GM12875 (cell line): ENCODE data around the gene ARSA.
"Not testable (repeated sequence)": the region's sequence is repeated elsewhere in the genome, so short reads cannot be mapped to it uniquely, and the experiment has no call there.

Experiments
- H3K4me3 ChIP-seq: one replicate; pipeline ENCODE4 v1.5.1; 2011; ENCODE audit warnings: low read depth, low read length, control low read depth
- TF ChIP-seq, protein P1 (sequence below): IDR thresholded peaks from 2 replicates; pipeline ENCODE4 v1.5.1; 2011; ENCODE audit warnings: low read depth, mild to moderate bottlenecking, control low read depth, inconsistent platforms, low read length, moderate library complexity, borderline replicate concordance; ENCODE audit not compliant: insufficient read depth

ARSA gene

DNA sequence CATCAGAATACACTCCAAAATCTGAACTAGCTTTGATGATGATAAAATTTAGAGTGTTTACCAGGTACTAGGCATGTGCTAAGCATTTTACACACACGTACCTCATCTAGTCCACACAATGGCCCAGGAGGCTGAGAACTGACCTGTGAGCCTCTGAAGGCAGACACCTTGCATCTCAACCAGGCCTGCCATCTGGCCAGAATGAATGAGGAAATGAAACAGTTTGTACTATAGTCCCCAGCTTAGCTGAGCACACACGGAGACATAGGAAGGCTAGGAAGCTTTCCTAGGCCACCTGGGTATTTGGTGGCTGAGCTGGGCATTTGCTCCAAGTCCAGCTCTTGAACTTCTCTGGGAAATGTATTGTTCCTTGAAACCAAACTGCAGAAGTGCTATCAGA, 37.8 kb upstream of the ARSA start:
- H3K4me3 ChIP-seq: no peak overlapping the region
- TF ChIP-seq, protein P1, sequence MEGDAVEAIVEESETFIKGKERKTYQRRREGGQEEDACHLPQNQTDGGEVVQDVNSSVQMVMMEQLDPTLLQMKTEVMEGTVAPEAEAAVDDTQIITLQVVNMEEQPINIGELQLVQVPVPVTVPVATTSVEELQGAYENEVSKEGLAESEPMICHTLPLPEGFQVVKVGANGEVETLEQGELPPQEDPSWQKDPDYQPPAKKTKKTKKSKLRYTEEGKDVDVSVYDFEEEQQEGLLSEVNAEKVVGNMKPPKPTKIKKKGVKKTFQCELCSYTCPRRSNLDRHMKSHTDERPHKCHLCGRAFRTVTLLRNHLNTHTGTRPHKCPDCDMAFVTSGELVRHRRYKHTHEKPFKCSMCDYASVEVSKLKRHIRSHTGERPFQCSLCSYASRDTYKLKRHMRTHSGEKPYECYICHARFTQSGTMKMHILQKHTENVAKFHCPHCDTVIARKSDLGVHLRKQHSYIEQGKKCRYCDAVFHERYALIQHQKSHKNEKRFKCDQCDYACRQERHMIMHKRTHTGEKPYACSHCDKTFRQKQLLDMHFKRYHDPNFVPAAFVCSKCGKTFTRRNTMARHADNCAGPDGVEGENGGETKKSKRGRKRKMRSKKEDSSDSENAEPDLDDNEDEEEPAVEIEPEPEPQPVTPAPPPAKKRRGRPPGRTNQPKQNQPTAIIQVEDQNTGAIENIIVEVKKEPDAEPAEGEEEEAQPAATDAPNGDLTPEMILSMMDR: no peak

DNA sequence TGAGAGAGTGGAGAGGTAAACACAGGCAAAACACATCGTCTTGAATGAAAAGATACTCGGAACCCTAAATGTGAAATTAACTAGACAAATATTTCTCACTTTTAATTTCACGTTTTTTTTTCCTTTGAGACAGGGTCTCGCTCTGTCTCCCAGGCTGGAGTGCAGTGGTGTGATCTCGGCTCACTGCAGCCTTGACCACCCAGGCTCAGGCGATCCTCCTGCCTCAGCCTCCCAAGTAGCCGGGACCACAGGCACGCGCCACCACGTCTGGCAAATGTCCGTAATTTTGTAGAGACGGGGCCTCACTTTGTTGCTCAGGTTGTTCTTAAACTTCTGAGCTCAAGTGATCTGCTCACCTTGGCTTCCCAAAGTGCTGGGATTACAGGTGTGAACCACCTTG, 37.3 kb upstream of the ARSA start:
- no peak overlapping the region for H3K4me3 ChIP-seq
- TF ChIP-seq, protein P1: no peak

DNA sequence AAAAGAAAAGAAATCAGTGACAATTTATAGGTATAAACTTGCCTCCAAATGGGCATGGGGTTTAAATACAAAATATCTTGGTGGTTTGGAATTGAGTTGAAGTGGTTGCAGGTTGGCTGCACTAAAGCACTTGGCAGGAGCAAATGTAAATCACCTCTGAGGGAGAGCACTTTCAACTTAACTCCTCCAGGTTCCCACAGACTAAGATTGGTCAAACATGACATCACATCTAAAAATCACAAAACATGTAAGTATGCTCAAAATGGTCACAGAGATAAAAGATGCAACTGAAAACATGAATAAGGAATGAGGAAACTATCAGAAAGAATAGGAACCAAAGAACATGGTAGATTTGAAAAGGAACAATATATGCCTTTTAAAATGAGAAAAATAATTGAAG, 32.4 kb upstream of the ARSA start:
- TF ChIP-seq, protein P1: no peak
- H3K4me3 ChIP-seq: no peak overlapping the region

DNA sequence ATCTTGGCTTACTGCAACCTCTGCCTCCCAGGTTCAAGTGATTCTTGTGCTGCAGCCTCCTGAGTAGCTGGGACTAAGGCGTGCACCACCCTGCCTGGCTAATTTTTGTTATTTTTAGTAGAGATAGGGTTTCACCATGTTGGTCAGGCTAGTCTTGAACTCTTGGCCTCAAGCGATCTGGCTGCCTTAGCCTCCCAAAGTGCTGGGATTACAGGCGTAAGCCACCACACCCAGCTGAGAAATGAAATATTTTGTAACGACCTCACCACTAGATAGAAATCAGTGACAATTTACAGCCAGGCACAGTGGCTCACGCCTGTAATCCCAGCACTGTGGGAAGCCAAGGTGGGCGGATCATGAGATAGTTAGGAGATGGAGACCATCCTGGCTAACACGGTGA, 31.8 kb upstream of the ARSA start:
- not testable (repeated sequence) for H3K4me3 ChIP-seq

DNA sequence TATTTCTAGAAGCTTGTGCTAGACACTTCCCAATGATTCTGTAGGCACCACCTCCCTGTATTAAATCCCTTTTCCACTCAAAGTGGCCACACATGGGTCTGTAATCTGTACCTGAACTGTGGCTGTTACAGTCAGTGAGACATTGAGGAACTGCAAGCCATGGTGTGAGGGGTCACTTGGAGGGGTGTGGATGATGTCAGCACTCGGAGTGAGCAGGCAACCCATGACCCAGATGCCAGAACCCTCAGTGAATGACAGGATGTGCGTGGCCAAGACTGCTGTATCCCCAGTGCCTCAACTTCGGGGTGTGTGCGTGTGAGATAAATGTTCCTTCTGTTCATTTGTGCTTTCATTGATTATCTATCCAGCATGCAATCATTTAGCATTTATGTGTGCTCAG, 30.0 kb upstream of the ARSA start:
- TF ChIP-seq, protein P1: no peak
- no peak overlapping the region for H3K4me3 ChIP-seq

DNA sequence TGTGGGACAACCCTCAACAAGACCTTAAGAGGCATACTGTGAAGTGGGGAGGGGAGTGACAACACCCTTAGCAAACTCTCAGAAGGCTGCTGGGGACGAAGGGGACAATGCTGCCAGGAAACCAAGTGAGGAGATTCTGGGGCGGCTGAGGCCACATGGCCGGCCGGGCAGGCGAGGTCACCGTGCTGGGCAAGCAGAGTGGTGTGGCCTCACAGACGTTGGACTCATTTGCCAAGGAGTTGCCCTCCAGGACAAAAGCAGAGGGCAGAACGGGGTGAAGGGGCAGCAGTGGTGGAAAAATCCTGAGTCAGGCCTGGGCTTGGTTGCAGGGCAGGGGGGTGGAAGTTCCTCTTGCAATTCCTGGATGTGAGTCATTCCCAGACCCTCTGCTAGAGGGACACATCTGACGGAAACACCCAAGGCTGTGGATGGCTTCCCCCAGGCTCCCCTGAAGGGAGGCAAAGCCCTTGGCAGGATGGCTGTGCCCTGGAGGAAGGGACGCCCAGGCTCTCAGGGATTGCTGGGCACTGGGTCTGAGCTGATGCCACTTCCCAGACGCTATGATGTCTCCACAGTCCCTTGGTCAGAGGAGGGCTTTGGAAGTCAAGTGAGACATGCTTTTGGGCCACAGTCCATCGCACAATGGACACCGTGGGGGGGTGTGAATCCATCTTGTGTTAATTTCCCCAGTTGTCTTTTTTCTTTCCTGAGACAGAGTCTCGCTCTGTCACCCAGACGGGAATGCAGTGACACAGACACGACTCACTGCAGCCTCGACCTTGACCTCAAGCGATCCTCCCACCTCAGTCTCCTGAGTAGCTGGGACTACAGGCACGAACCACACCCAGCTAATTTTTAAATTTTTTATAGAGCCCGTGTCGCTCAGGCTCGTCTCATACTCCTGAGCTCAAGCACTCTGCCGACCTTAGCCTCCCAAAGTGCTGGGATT, 28.4 kb upstream of the ARSA start:
- H3K4me3 ChIP-seq: no peak overlapping the region
- TF ChIP-seq, protein P1: no peak

DNA sequence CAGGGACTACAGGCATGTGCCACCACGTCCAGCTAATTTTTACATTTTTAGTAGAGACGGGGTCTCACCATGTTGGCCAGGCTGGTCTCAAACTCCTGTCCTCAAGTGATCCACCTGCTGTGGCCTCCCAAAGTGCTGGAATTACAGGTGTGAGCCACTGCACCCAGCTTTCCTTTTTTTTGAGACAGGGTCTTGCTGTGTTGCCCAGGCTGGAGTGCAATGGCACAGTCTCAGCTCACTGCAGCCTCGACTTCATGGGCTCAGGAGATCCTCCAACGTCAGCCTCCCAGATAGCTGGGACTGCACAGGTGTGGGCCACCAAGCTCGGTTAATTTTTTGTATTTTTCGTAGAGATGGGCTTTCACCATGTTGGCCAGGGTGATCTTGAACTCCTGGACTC, 26.7 kb upstream of the ARSA start:
- not testable (repeated sequence) for H3K4me3 ChIP-seq

DNA sequence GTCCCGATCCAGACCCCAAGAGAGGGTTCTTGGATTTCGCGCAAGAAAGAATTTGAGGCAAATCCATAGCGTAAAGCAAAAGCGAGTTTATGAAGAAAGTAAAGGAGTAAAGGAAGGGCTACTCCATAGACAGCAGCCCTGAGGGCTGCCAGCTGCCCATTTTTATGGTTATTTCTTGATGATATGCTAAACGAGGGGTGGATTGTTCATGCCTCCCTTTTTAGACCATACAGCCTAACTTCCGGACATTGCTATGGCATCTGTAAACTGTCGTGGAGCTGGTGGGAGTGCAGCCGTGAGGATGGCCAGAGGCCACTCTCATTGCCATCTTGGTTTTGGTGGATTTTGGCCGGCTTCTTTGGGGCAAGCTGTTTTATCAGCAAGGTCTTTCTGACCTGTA, 25.3 kb upstream of the ARSA start:
- no peak overlapping the region for H3K4me3 ChIP-seq
- TF ChIP-seq, protein P1: no peak

DNA sequence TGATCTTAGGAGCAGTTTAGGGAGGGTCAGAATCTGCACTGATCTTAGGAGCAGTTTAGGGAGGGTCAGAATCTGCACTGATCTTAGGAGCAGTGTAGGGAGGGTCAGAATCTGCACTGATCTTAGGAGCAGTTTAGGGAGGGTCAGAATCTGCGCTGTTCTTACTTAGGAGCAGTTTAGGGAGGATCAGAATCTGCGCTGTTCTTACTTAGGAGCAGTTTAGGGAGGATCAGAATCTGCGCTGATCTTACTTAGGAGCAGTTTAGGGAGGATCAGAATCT, 15.8 kb upstream of the ARSA start:
- H3K4me3 ChIP-seq: not testable (repeated sequence)

DNA sequence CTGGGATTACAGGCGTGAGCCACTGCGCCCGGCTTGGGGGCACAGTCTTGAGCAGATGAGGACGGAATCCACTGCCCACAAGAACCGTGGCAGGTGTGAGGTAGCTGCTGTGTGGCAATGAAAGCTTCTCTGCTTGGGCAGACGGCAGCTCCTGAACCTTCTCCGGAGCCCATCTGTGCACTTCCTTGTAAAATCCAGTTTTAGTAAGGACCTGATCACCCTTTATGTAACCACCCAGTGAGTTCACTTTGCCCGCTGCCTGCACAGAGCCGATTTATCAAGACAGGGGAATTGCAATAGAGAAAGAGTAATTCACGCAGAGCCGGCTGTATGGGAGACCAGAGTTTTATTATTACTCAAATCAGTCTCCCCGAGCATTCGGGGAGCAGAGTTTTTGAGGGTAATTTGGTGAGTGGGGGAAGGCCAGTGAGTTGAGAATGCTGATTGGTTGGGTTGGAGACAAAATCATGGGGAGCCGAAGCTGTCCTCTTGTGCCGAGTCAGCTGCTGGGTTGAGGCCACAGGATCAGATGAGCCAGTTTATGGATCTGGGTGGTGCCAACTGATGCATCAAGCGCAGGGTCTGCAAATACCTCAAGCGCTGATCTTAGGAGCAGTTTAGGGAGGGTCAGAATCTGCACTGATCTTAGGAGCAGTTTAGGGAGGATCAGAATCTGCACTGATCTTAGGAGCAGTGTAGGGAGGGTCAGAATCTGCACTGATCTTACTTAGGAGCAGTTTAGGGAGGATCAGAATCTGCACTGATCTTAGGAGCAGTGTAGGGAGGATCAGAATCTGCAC, 15.3 kb upstream of the ARSA start:
- H3K4me3 ChIP-seq: not testable (repeated sequence)
